ENCODE results near the gene SPINK14. TPM values are rescaled to one million over a fixed set of nuclear protein-coding genes. Genes with fewer than 3 reads are reported as not detected.

SPINK14 gene
- total RNA-seq, 1 donor from 2014 or later: not detected

GRCh38 chr5:148163345-148163744 lies 5.0 kb upstream of the SPINK14 start:
- DNase-seq (ENCODE audit: low spot score): no peak
- Mint-ChIP-seq H3K27me3 (ENCODE audit: insufficient read depth) (peaks cover 1% of the 10 kb centered on the region), H3K4me3 (no peak overlapping the region), H3K27ac (no peak overlapping the region), H3K4me1 (ENCODE audit: low read depth) (no peaks in the 10 kb centered on the region), H3K9me3 (no peaks in the 10 kb centered on the region), H3K36me3 (ENCODE audit: low read depth) (no peaks in the 10 kb centered on the region)
- intact Hi-C loops (cut with micrococcal nuclease): no loop called here

- Mint-ChIP-seq H3K36me3 (ENCODE audit: low read depth) (no peaks in the 10 kb centered on the region), H3K27ac (no peak overlapping the region), H3K4me3 (no peak overlapping the region), H3K9me3 (no peaks in the 10 kb centered on the region), H3K4me1 (ENCODE audit: low read depth) (no peaks in the 10 kb centered on the region), H3K27me3 (ENCODE audit: insufficient read depth) (peaks cover 4% of the 10 kb centered on the region)
- no peak for DNase-seq (ENCODE audit: low spot score)
- intact Hi-C loops (cut with micrococcal nuclease): no loop called here
Observed at GRCh38 chr5:148166550-148167283, 1.6 kb upstream of the SPINK14 start.

GRCh38 chr5:148172377-148172776 lies 4.0 kb downstream of the SPINK14 start:
- DNase-seq (ENCODE audit: low spot score): no peak
- Mint-ChIP-seq H3K4me3 (no peak overlapping the region), H3K27me3 (ENCODE audit: insufficient read depth) (peaks cover 11% of the 10 kb centered on the region), H3K4me1 (ENCODE audit: low read depth) (no peaks in the 10 kb centered on the region), H3K9me3 (no peaks in the 10 kb centered on the region), H3K36me3 (ENCODE audit: low read depth) (no peaks in the 10 kb centered on the region), H3K27ac (no peak overlapping the region)
- intact Hi-C loops (cut with micrococcal nuclease): no loop called here

- H3K27ac Mint-ChIP-seq: no peak overlapping the region
- H3K4me3 Mint-ChIP-seq: no peak overlapping the region
- intact Hi-C loops (cut with micrococcal nuclease): no loop called here
- no peak for DNase-seq (ENCODE audit: low spot score)
- H3K9me3 Mint-ChIP-seq: no peaks in the 10 kb centered on the region
- peaks cover 13% of the 10 kb centered on the region for H3K27me3 Mint-ChIP-seq (ENCODE audit: insufficient read depth)
- H3K4me1 Mint-ChIP-seq (ENCODE audit: low read depth): no peaks in the 10 kb centered on the region
- H3K36me3 Mint-ChIP-seq (ENCODE audit: low read depth): no peaks in the 10 kb centered on the region
Observed at GRCh38 chr5:148176480-148176879, 8.1 kb downstream of the SPINK14 start.

- intact Hi-C loops (cut with micrococcal nuclease): no loop called here
- H3K4me1 Mint-ChIP-seq (ENCODE audit: low read depth): no peaks in the 10 kb centered on the region
- no peak overlapping the region for H3K4me3 Mint-ChIP-seq
- H3K27ac Mint-ChIP-seq: no peak overlapping the region
- no peaks in the 10 kb centered on the region for H3K9me3 Mint-ChIP-seq
- peaks cover 10% of the 10 kb centered on the region for H3K27me3 Mint-ChIP-seq (ENCODE audit: insufficient read depth)
- no peak for DNase-seq (ENCODE audit: low spot score)
- H3K36me3 Mint-ChIP-seq (ENCODE audit: low read depth): no peaks in the 10 kb centered on the region
Observed at GRCh38 chr5:148177207-148177606, 8.9 kb downstream of the SPINK14 start.

GRCh38 chr5:148179234-148179824 lies 11.0 kb downstream of the SPINK14 start:
- no peak for DNase-seq (ENCODE audit: low spot score)
- no peaks in the 10 kb centered on the region for H3K36me3 Mint-ChIP-seq (ENCODE audit: low read depth)
- H3K27me3 Mint-ChIP-seq (ENCODE audit: insufficient read depth): peaks cover 7% of the 10 kb centered on the region
- no peaks in the 10 kb centered on the region for H3K9me3 Mint-ChIP-seq
- no peak overlapping the region for H3K4me3 Mint-ChIP-seq
- no peaks in the 10 kb centered on the region for H3K4me1 Mint-ChIP-seq (ENCODE audit: low read depth)
- intact Hi-C loops (cut with micrococcal nuclease): loop anchor here (1.0 to 2.0 kb wide), 5 partner anchors 195 to 855 kb away; no protein-coding TSS in a partner anchor
- H3K27ac Mint-ChIP-seq: no peak overlapping the region

- peak overlapping the region; percentile 7 for H3K4me3 Mint-ChIP-seq
- peak overlapping the region; percentile 52 for H3K27ac Mint-ChIP-seq
- H3K27me3 Mint-ChIP-seq (ENCODE audit: insufficient read depth): no peaks in the 10 kb centered on the region
- DNase-seq (ENCODE audit: low spot score): no peak
- intact Hi-C loops (cut with micrococcal nuclease): loop anchor here (1.0 to 10.0 kb wide), 5 partner anchors 197 to 1158 kb away; partner anchors contain the start of genes FBXO38 and GRPEL2
- H3K4me1 Mint-ChIP-seq (ENCODE audit: low read depth): peaks cover 24% of the 10 kb centered on the region
- H3K9me3 Mint-ChIP-seq: no peaks in the 10 kb centered on the region
- no peaks in the 10 kb centered on the region for H3K36me3 Mint-ChIP-seq (ENCODE audit: low read depth)
Observed at GRCh38 chr5:148186248-148187003, 18.1 kb downstream of the SPINK14 start.

- intact Hi-C loops (cut with micrococcal nuclease): no loop called here
- H3K36me3 Mint-ChIP-seq (ENCODE audit: low read depth): no peaks in the 10 kb centered on the region
- H3K27ac Mint-ChIP-seq: no peak overlapping the region
- no peak for DNase-seq (ENCODE audit: low spot score)
- peaks cover 19% of the 10 kb centered on the region for H3K4me1 Mint-ChIP-seq (ENCODE audit: low read depth)
- no peaks in the 10 kb centered on the region for H3K9me3 Mint-ChIP-seq
- H3K4me3 Mint-ChIP-seq: no peak overlapping the region
- H3K27me3 Mint-ChIP-seq (ENCODE audit: insufficient read depth): no peaks in the 10 kb centered on the region
Observed at GRCh38 chr5:148191010-148191409, 22.7 kb downstream of the SPINK14 start.

- H3K36me3 Mint-ChIP-seq (ENCODE audit: low read depth): no peaks in the 10 kb centered on the region
- intact Hi-C loops (cut with micrococcal nuclease): no loop called here
- no peak for DNase-seq (ENCODE audit: low spot score)
- no peaks in the 10 kb centered on the region for H3K27me3 Mint-ChIP-seq (ENCODE audit: insufficient read depth)
- peaks cover 4% of the 10 kb centered on the region for H3K4me1 Mint-ChIP-seq (ENCODE audit: low read depth)
- no peak overlapping the region for H3K4me3 Mint-ChIP-seq
- H3K27ac Mint-ChIP-seq: no peak overlapping the region
- H3K9me3 Mint-ChIP-seq: no peaks in the 10 kb centered on the region
Observed at GRCh38 chr5:148193202-148193601, 24.9 kb downstream of the SPINK14 start.

GRCh38 chr5:148201151-148201550 lies 32.8 kb downstream of the SPINK14 start:
- DNase-seq (ENCODE audit: low spot score): no peak
- H3K4me3 Mint-ChIP-seq: no peak overlapping the region
- H3K27ac Mint-ChIP-seq: no peak overlapping the region
- H3K27me3 Mint-ChIP-seq (ENCODE audit: insufficient read depth): peaks cover 2% of the 10 kb centered on the region
- intact Hi-C loops (cut with micrococcal nuclease): no loop called here
- H3K4me1 Mint-ChIP-seq (ENCODE audit: low read depth): peaks cover 6% of the 10 kb centered on the region
- H3K36me3 Mint-ChIP-seq (ENCODE audit: low read depth): no peaks in the 10 kb centered on the region
- no peaks in the 10 kb centered on the region for H3K9me3 Mint-ChIP-seq

- Mint-ChIP-seq H3K9me3 (no peaks in the 10 kb centered on the region), H3K27ac (no peak within 1 kb of the TSS), H3K4me3 (no peak within 1 kb of the TSS), H3K27me3 (ENCODE audit: insufficient read depth) (peaks cover 2% of the 10 kb centered on the region), H3K36me3 (ENCODE audit: low read depth) (no peaks in the 10 kb centered on the region), H3K4me1 (ENCODE audit: low read depth) (peaks cover 6% of the 10 kb centered on the region)
- intact Hi-C loops (cut with micrococcal nuclease): no loop called here
- DNase-seq (ENCODE audit: low spot score): no peak
Observed at GRCh38 chr5:148202531-148203203, 34.3 kb downstream of the SPINK14 start, which contains the start of gene SPINK6. Gene SPINK6, plus strand, starts transcription at chr5:148203042. Its CDS starts 55 bp downstream, at chr5:148203097.

- Mint-ChIP-seq H3K27me3 (ENCODE audit: insufficient read depth) (peaks cover 2% of the 10 kb centered on the region), H3K4me3 (no peak overlapping the region)
- intact Hi-C loops (cut with micrococcal nuclease): no loop called here
Observed at GRCh38 chr5:148205044-148205806, 36.9 kb downstream of the SPINK14 start.

More at GRCh38 chr5:148205044-148205806, 36.9 kb downstream of the SPINK14 start:
- Mint-ChIP-seq H3K4me1 (ENCODE audit: low read depth) (peaks cover 6% of the 10 kb centered on the region), H3K27ac (no peak overlapping the region), H3K36me3 (ENCODE audit: low read depth) (no peaks in the 10 kb centered on the region), H3K9me3 (no peaks in the 10 kb centered on the region)
- no peak for DNase-seq (ENCODE audit: low spot score)

Data from activated T-helper 1 cell treated with anti-CD3 and anti-CD28 coated beads, Interleukin-12 subunit alpha, Interleukin-12 subunit beta, Interleukin-2, Interleukin-4 antibody, amounts not matched to agents 30 ng/mL and 10 ng/mL and 1 ng/mL, durations not matched to agents 14 hours and 24 hours and 36 hours (primary cell).